ENCODE data around the gene MAPKBP1. TPM values are rescaled to one million over a fixed set of nuclear protein-coding genes. Genes with fewer than 3 reads are reported as not detected.

The MAPKBP1 gene
- total RNA-seq, 1 donor from 2014 or later: 6.6 TPM

GRCh38 chr15:41780727-41781126, 6.4 kb downstream of the MAPKBP1 start:
- DNase-seq (ENCODE audit: low spot score) (no peak), ATAC-seq (no peak)

- DNase-seq (ENCODE audit: low spot score): no peak
- ATAC-seq: no peak
Measured at GRCh38 chr15:41782371-41783282, 8.3 kb downstream of the MAPKBP1 start.

- ATAC-seq: peak; percentile 38
- DNase-seq (ENCODE audit: low spot score): no peak
Measured at GRCh38 chr15:41783296-41783695, 9.0 kb downstream of the MAPKBP1 start.

GRCh38 chr15:41788262-41788661, 14.0 kb downstream of the MAPKBP1 start:
- DNase-seq (ENCODE audit: low spot score): no peak
- ATAC-seq: no peak

- no peak for DNase-seq (ENCODE audit: low spot score)
Measured at GRCh38 chr15:41789236-41789635, 15.0 kb downstream of the MAPKBP1 start.

GRCh38 chr15:41789662-41790061, 15.4 kb downstream of the MAPKBP1 start:
- ATAC-seq (no peak), DNase-seq (ENCODE audit: low spot score) (no peak)

More at GRCh38 chr15:41789236-41789635, 15.0 kb downstream of the MAPKBP1 start:
- no peak for ATAC-seq

GRCh38 chr15:41790169-41790568, 15.9 kb downstream of the MAPKBP1 start:
- ATAC-seq: no peak
- DNase-seq (ENCODE audit: low spot score): no peak

- ATAC-seq (peak; percentile 98), DNase-seq (ENCODE audit: low spot score) (no peak)
Measured at GRCh38 chr15:41790756-41791546, 16.7 kb downstream of the MAPKBP1 start.

- DNase-seq (ENCODE audit: low spot score): no peak
- ATAC-seq: no peak
Measured at GRCh38 chr15:41791547-41791937, 17.3 kb downstream of the MAPKBP1 start.

GRCh38 chr15:41792000-41792637, 17.8 kb downstream of the MAPKBP1 start:
- ATAC-seq (no peak), DNase-seq (ENCODE audit: low spot score) (no peak)

- DNase-seq (ENCODE audit: low spot score) (no peak), ATAC-seq (no peak)
Measured at GRCh38 chr15:41794081-41794480, 19.8 kb downstream of the MAPKBP1 start.

- peak; percentile 14 for ATAC-seq
- no peak for DNase-seq (ENCODE audit: low spot score)
Measured at GRCh38 chr15:41795996-41796856, 21.9 kb downstream of the MAPKBP1 start.

- ATAC-seq: no peak
- DNase-seq (ENCODE audit: low spot score): no peak
Measured at GRCh38 chr15:41797201-41797944, 23.1 kb downstream of the MAPKBP1 start.

- DNase-seq (ENCODE audit: low spot score): no peak
- peak; percentile 74 for ATAC-seq
Measured at GRCh38 chr15:41798607-41799487, 24.6 kb downstream of the MAPKBP1 start.

GRCh38 chr15:41799488-41799805, 25.2 kb downstream of the MAPKBP1 start:
- DNase-seq (ENCODE audit: low spot score) (no peak), ATAC-seq (no peak)

GRCh38 chr15:41801185-41801584, 26.9 kb downstream of the MAPKBP1 start:
- ATAC-seq: no peak
- DNase-seq (ENCODE audit: low spot score): no peak

- ATAC-seq (no peak), DNase-seq (ENCODE audit: low spot score) (no peak)
Measured at GRCh38 chr15:41801850-41802455, 27.7 kb downstream of the MAPKBP1 start.

- DNase-seq (ENCODE audit: low spot score) (no peak), ATAC-seq (no peak)
Measured at GRCh38 chr15:41804361-41804760, 30.1 kb downstream of the MAPKBP1 start.

Measured in left lobe of liver (tissue), 2 donors.